Breast epithelium (tissue), 4 donors: ENCODE data around the gene SUGP1. TPM values are rescaled to one million over a fixed set of nuclear protein-coding genes. Genes with fewer than 3 reads are reported as not detected.
"Not testable (repeated sequence)": the region's sequence is repeated elsewhere in the genome, so short reads cannot be mapped to it uniquely, and the experiment has no call there.

Experiments
- DNase-seq, 2 donors: peaks; one replicate each; pipeline ENCODE4 v3.0.0-alpha.2; 2019; ENCODE audit warnings: low spot score in 2 of 2
- H3K27ac ChIP-seq, 2 donors: fragments of 200-600 bp; sonication (generic) in 1 of 2; one replicate each; pipeline ENCODE4 v1.5.1; 2016 to 2019; ENCODE audit warnings: mild to moderate bottlenecking in 1 of 2
- H3K27me3 ChIP-seq, 2 donors: fragments of 200-600 bp; sonication (generic) in 1 of 2; one replicate each; pipeline versions ENCODE4 v1.5.1 to v1.6.0; 2017 to 2019; ENCODE audit warnings: control low read depth in 1 of 2, mild to moderate bottlenecking in 1 of 2
- H3K36me3 ChIP-seq: fragments of 200-600 bp; one replicate; pipeline ENCODE4 v1.5.1; 2019
- H3K4me1 ChIP-seq, 2 donors: fragments of 200-600 bp; sonication (generic); one replicate each; pipeline ENCODE4 v1.5.1; 2016 to 2019; ENCODE audit warnings: control low read depth in 1 of 2
- H3K4me3 ChIP-seq, 3 donors: fragments of 200-600 bp; sonication (generic); 1 replicate in 2 of 3; 2 replicates in 1 of 3; pipeline ENCODE4 v1.5.1; 2016 to 2019; ENCODE audit warnings: mild to moderate bottlenecking in 3 of 3, moderate library complexity in 2 of 3
- H3K9me3 ChIP-seq, 2 donors: fragments of 200-600 bp; sonication (generic) in 1 of 2; one replicate each; pipeline ENCODE4 v1.5.1; 2016 to 2019; ENCODE audit warnings: control low read depth in 1 of 2
- CTCF ChIP-seq, 3 donors: fragments of 450-650 bp; IDR thresholded peaks; one replicate each; pipeline ENCODE4 v1.5.1; 2016 to 2017; ENCODE audit warnings: antibody characterized with exemption in 3 of 3, mild to moderate bottlenecking in 3 of 3, moderate library complexity in 3 of 3
- POLR2A ChIP-seq: fragments of 450-650 bp; IDR thresholded peaks from one replicate; pipeline ENCODE4 v1.6.1; 2016; ENCODE audit warnings: antibody characterized with exemption, mild to moderate bottlenecking, moderate library complexity
- POLR2AphosphoS5 ChIP-seq, 3 donors: sonication (generic); formaldehyde crosslinking; IDR thresholded peaks; one replicate each; pipeline ENCODE4 v1.6.1; 2017; ENCODE audit warnings: antibody characterized with exemption in 3 of 3
- intact Hi-C: fragments of 100-400 bp; cut with DNase I; formaldehyde crosslinking; loops from one replicate; pipeline ENCODE4 v1.15.1; 2023; ENCODE audit warnings: low total_unique reads
- total RNA-seq, 3 donors: library from RNA; depleted of rRNA; stranded (reverse); fragments of >200 nt; gene quantifications; one replicate each; pipeline ENCODE4 v1.1.0, GENCODE V29; 2016

The SUGP1 gene
- total RNA-seq, 3 donors from 2014 or later, result 23.8 to 31.6 (median 29.8) TPM

GRCh38 chr19:19256072-19256969 lies 64.0 kb downstream of the SUGP1 start:
- intact Hi-C loops, result no loop called here
- Histone ChIP-seq H3K9me3 (peaks cover 0 to 7% of the 10 kb centered on the region in 2 donors), H3K36me3 (no peaks in the 10 kb centered on the region), H3K27ac (no peak overlapping the region), H3K4me3 (no peak overlapping the region), H3K4me1 (no peaks in the 10 kb centered on the region), H3K27me3 (peaks cover 3 to 21% of the 10 kb centered on the region in 2 donors)
- TF ChIP-seq POLR2A (no peak), CTCF (IDR thresholded peaks at IDR 0.05) (no peak), POLR2AphosphoS5 (IDR thresholded peaks at IDR 0.05) (no peak)
- DNase-seq, result no peak

GRCh38 chr19:19253409-19253808 lies 66.9 kb downstream of the SUGP1 start:
- H3K36me3 ChIP-seq, H3K4me3 ChIP-seq, H3K4me1 ChIP-seq, H3K27ac ChIP-seq, H3K9me3 ChIP-seq, intact Hi-C loops, DNase-seq: not testable (repeated sequence)
- H3K27me3 ChIP-seq, result peaks cover 0 to 11% of the 10 kb centered on the region in 2 donors

- H3K4me3 ChIP-seq, result no peak overlapping the region
- intact Hi-C loops, result no loop called here
- no peaks in the 10 kb centered on the region for H3K9me3 ChIP-seq
- TF ChIP-seq POLR2A, result no peak
- TF ChIP-seq CTCF (IDR thresholded peaks at IDR 0.05), result no peak
- TF ChIP-seq POLR2AphosphoS5 (IDR thresholded peaks at IDR 0.05), result no peak
- no peak overlapping the region for H3K27ac ChIP-seq
- H3K4me1 ChIP-seq, result no peaks in the 10 kb centered on the region
- no peaks in the 10 kb centered on the region for H3K36me3 ChIP-seq
- H3K27me3 ChIP-seq, result peaks cover 0 to 7% of the 10 kb centered on the region in 2 donors
- no peak for DNase-seq
Measured at GRCh38 chr19:19250196-19250801, 70.0 kb downstream of the SUGP1 start.

- DNase-seq, result no peak
- Histone ChIP-seq H3K27me3 (peaks cover 0 to 8% of the 10 kb centered on the region in 2 donors), H3K4me3 (no peak overlapping the region), H3K27ac (no peak overlapping the region), H3K4me1 (no peaks in the 10 kb centered on the region), H3K36me3 (no peaks in the 10 kb centered on the region), H3K9me3 (peaks cover 3 to 8% of the 10 kb centered on the region in 2 donors)
- TF ChIP-seq CTCF (IDR thresholded peaks at IDR 0.05) (no peak), POLR2A (no peak), POLR2AphosphoS5 (IDR thresholded peaks at IDR 0.05) (no peak)
- intact Hi-C loops, result no loop called here
Measured at GRCh38 chr19:19240476-19240875, 79.8 kb downstream of the SUGP1 start.

GRCh38 chr19:19239675-19240074 lies 80.6 kb downstream of the SUGP1 start:
- Histone ChIP-seq H3K9me3 (peaks cover 11 to 16% of the 10 kb centered on the region in 2 donors), H3K4me3 (no peak overlapping the region), H3K27ac (no peak overlapping the region), H3K27me3 (peaks cover 0 to 8% of the 10 kb centered on the region in 2 donors), H3K36me3 (no peaks in the 10 kb centered on the region), H3K4me1 (no peaks in the 10 kb centered on the region)
- TF ChIP-seq POLR2A (no peak), POLR2AphosphoS5 (IDR thresholded peaks at IDR 0.05) (no peak), CTCF (IDR thresholded peaks at IDR 0.05) (no peak)
- no peak for DNase-seq
- intact Hi-C loops, result no loop called here
